DOHH2 (cell line): ENCODE data around the gene CEP131.

Source experiments
- H3F3A ChIP-seq: fragments of 200-600 bp; sonication (generic), shearing (Covaris generic); 2 replicates; pipeline ENCODE4 v1.6.0; 2016; ENCODE audit warnings: antibody characterized with exemption, mild to moderate bottlenecking; ENCODE audit not compliant: control insufficient read depth, insufficient read depth
- H3K27ac ChIP-seq: fragments of 200-600 bp; sonication (generic); 2 replicates; pipeline ENCODE4 v1.5.1; 2014; ENCODE audit warnings: low read depth, mild to moderate bottlenecking, low read length, moderate library complexity
- H3K27me3 ChIP-seq: fragments of 200-600 bp; sonication (generic); 2 replicates; pipeline ENCODE4 v1.6.1; 2014; ENCODE audit warnings: mild to moderate bottlenecking, low read length, mixed read lengths; ENCODE audit not compliant: control insufficient read depth
- H3K36me3 ChIP-seq: fragments of 200-600 bp; sonication (generic); 2 replicates; pipeline ENCODE4 v1.6.1; 2014; ENCODE audit warnings: mild to moderate bottlenecking, low read length, moderate library complexity, mixed read lengths; ENCODE audit not compliant: control insufficient read depth
- H3K4me1 ChIP-seq: fragments of 200-600 bp; sonication (generic); 2 replicates; pipeline ENCODE4 v1.6.1; 2014; ENCODE audit warnings: mild to moderate bottlenecking, low read length, mixed read lengths; ENCODE audit not compliant: control insufficient read depth
- H3K4me2 ChIP-seq: fragments of 200-600 bp; sonication (generic); 2 replicates; pipeline ENCODE4 v1.6.0; 2014; ENCODE audit warnings: mild to moderate bottlenecking, low read length, moderate library complexity
- H3K4me3 ChIP-seq: fragments of 200-600 bp; sonication (generic); 2 replicates; pipeline ENCODE4 v1.5.1; 2014; ENCODE audit warnings: mild to moderate bottlenecking, low read length, mixed read lengths
- H3K79me2 ChIP-seq: fragments of 200-600 bp; sonication (generic); 2 replicates; pipeline ENCODE4 v1.6.1; 2014; ENCODE audit warnings: mild to moderate bottlenecking, low read length, mixed read lengths; ENCODE audit not compliant: control insufficient read depth
- H3K9me2 ChIP-seq: fragments of 200-600 bp; sonication (generic); replicated peaks from 2 replicates; pipeline ENCODE4 v1.6.1; 2014; ENCODE audit warnings: mild to moderate bottlenecking, low read length, mixed read lengths; ENCODE audit not compliant: control insufficient read depth
- H3K9me3 ChIP-seq: fragments of 200-600 bp; sonication (generic); 2 replicates; pipeline ENCODE4 v1.6.1; 2014; ENCODE audit warnings: antibody characterized with exemption, low read length, mixed read lengths; ENCODE audit not compliant: control insufficient read depth, insufficient read depth
- H4K20me1 ChIP-seq: fragments of 200-600 bp; sonication (generic); 2 replicates; pipeline ENCODE4 v1.6.0; 2014; ENCODE audit warnings: low read depth, mild to moderate bottlenecking, antibody characterized with exemption, low read length, moderate library complexity; ENCODE audit not compliant: control insufficient read depth, insufficient read depth
- CTCF ChIP-seq: fragments of 200-600 bp; sonication (generic); IDR thresholded peaks from one replicate; pipeline ENCODE4 v1.5.1; 2014; ENCODE audit warnings: antibody characterized with exemption, mild to moderate bottlenecking, low read depth, low read length; ENCODE audit not compliant: poor library complexity, severe bottlenecking
- EZH2phosphoT487 ChIP-seq: fragments of 200-600 bp; sonication (generic); IDR thresholded peaks from 2 replicates; pipeline ENCODE4 v1.6.1; 2017; ENCODE audit warnings: borderline replicate concordance, mild to moderate bottlenecking, antibody characterized with exemption, low read length, moderate library complexity, mixed read lengths

CEP131 gene

GRCh38 chr17:81184555-81184954 is 38.2 kb downstream of the CEP131 start:
- no peaks in the 10 kb centered on the region for H3K4me1 ChIP-seq
- H3K27me3 ChIP-seq: no peaks in the 10 kb centered on the region
- H4K20me1 ChIP-seq: no peaks in the 10 kb centered on the region
- H3K4me2 ChIP-seq: no peak overlapping the region
- H3F3A ChIP-seq: no peaks in the 10 kb centered on the region
- TF ChIP-seq CTCF (no peak), EZH2phosphoT487 (no peak)
- no peaks in the 10 kb centered on the region for H3K79me2 ChIP-seq
- no peak overlapping the region for H3K4me3 ChIP-seq
- H3K27ac ChIP-seq: no peak overlapping the region
- H3K9me2 ChIP-seq: no peaks in the 10 kb centered on the region
- H3K9me3 ChIP-seq: no peaks in the 10 kb centered on the region
- no peaks in the 10 kb centered on the region for H3K36me3 ChIP-seq

- TF ChIP-seq CTCF (no peak), EZH2phosphoT487 (no peak)
Observed at GRCh38 chr17:81183807-81184206, 39.0 kb downstream of the CEP131 start.

GRCh38 chr17:81183316-81183715 is 39.4 kb downstream of the CEP131 start:
- Histone ChIP-seq H3F3A (no peaks in the 10 kb centered on the region), H3K4me1 (no peaks in the 10 kb centered on the region), H3K36me3 (no peaks in the 10 kb centered on the region), H3K4me2 (no peak overlapping the region), H3K79me2 (no peaks in the 10 kb centered on the region), H3K4me3 (no peak overlapping the region), H4K20me1 (no peaks in the 10 kb centered on the region), H3K27ac (no peak overlapping the region), H3K9me2 (no peaks in the 10 kb centered on the region), H3K9me3 (no peaks in the 10 kb centered on the region), H3K27me3 (no peaks in the 10 kb centered on the region)
- TF ChIP-seq EZH2phosphoT487 (no peak), CTCF (no peak)

More at GRCh38 chr17:81183807-81184206, 39.0 kb downstream of the CEP131 start:
- Histone ChIP-seq H3F3A (no peaks in the 10 kb centered on the region), H3K27me3 (no peaks in the 10 kb centered on the region), H3K79me2 (no peaks in the 10 kb centered on the region), H3K27ac (no peak overlapping the region), H3K9me3 (no peaks in the 10 kb centered on the region), H3K4me2 (no peak overlapping the region), H3K9me2 (no peaks in the 10 kb centered on the region), H3K4me3 (no peak overlapping the region), H4K20me1 (no peaks in the 10 kb centered on the region), H3K4me1 (no peaks in the 10 kb centered on the region), H3K36me3 (no peaks in the 10 kb centered on the region)

- H4K20me1 ChIP-seq: no peaks in the 10 kb centered on the region
- H3F3A ChIP-seq: no peaks in the 10 kb centered on the region
- H3K9me3 ChIP-seq: no peaks in the 10 kb centered on the region
- no peak overlapping the region for H3K27ac ChIP-seq
- H3K4me2 ChIP-seq: no peak overlapping the region
- H3K9me2 ChIP-seq: no peaks in the 10 kb centered on the region
- H3K4me1 ChIP-seq: no peaks in the 10 kb centered on the region
- no peaks in the 10 kb centered on the region for H3K79me2 ChIP-seq
- H3K27me3 ChIP-seq: no peaks in the 10 kb centered on the region
- no peaks in the 10 kb centered on the region for H3K36me3 ChIP-seq
- H3K4me3 ChIP-seq: no peak overlapping the region
- TF ChIP-seq EZH2phosphoT487 (no peak), CTCF (no peak)
Observed at GRCh38 chr17:81182596-81182995, 40.2 kb downstream of the CEP131 start.
